HCT116 (cell line): Measurements from ENCODE around the gene PUSL1. TPM values are rescaled to one million over a fixed set of nuclear protein-coding genes. Genes with fewer than 3 reads are reported as not detected.

ENCODE experiments used
- ATAC-seq: fragments of 200-7000 bp; cut with Tn5 transposase; 2 replicates; pipeline ENCODE4 v1.9.1; 2020; ENCODE audit warnings: mild to moderate bottlenecking, moderate library complexity
- BruUV-seq: library from RNA; stranded (reverse); fragments of 400-500 nt; replicated peaks from 2 replicates; lab custom pipeline; 2021; lab: Mats Ljungman, UMichigan
- CTCF ChIA-PET: fragments of 300-600 bp; sonication (Branson Sonifier 250); formaldehyde crosslinking; loops from one replicate; lab custom pipeline; 2021; ENCODE audit warnings: antibody characterized with exemption; lab: Charles Lee
- POLR2A ChIA-PET: fragments of 300-600, 350-600 bp; sonication (Branson Sonifier 250); formaldehyde crosslinking; loops from one replicate; lab custom pipeline; 2021; ENCODE audit warnings: antibody characterized with exemption; lab: Charles Lee
- RAD21 ChIA-PET, 2 experiments: fragments of 300-600 bp; sonication (Branson Sonifier 250); formaldehyde crosslinking; loops; one replicate each; lab custom pipeline; 2023; ENCODE audit warnings: low total read pairs in 2 of 2; ENCODE audit not compliant: uncharacterized antibody in 2 of 2, unreplicated experiment in 2 of 2, low non-redundant PET in 1 of 2; lab: Charles Lee
- DNase-seq: peaks from one replicate; pipeline ENCODE4 v3.0.0-alpha.2; 2010; ENCODE audit warnings: low read depth, low spot score
- H2AFZ ChIP-seq: fragments of 200-600 bp; shearing (Covaris generic), sonication (generic); 2 replicates; pipeline ENCODE4 v1.6.1; 2017; ENCODE audit warnings: low read depth, mixed run types, mixed read lengths, antibody characterized with exemption, low read length; ENCODE audit not compliant: poor library complexity, severe bottlenecking
- H3K27ac ChIP-seq: 2 replicates; pipeline ENCODE4 v1.5.1; 2012; ENCODE audit warnings: low read depth, low read length
- H3K27me3 ChIP-seq: fragments of 200-600 bp; sonication (generic); 2 replicates; pipeline ENCODE4 v1.6.1; 2016; ENCODE audit warnings: mixed run types, low read length, mixed read lengths; ENCODE audit not compliant: insufficient read depth
- H3K36me3 ChIP-seq, 2 experiments: fragments of 200-500 bp in 1 of 2; fragments of 200-600 bp in 1 of 2; sonication (Bioruptor generic) in 1 of 2; sonication (generic) in 1 of 2; 2 replicates each; pipeline versions ENCODE4 v1.5.1 to v1.6.1; 2014 to 2016; ENCODE audit warnings: low read length in 2 of 2, inconsistent platforms in 1 of 2, mixed read lengths in 1 of 2, mixed run types in 1 of 2; ENCODE audit not compliant: insufficient read depth in 2 of 2, control insufficient read depth in 1 of 2
- H3K4me1 ChIP-seq, 2 experiments: fragments of 200-600 bp in 1 of 2; sonication (generic) in 1 of 2; 2 replicates each; pipeline versions ENCODE4 v1.5.1 to v1.6.1; 2012 to 2017; ENCODE audit warnings: low read length in 2 of 2, inconsistent platforms in 1 of 2, mild to moderate bottlenecking in 1 of 2, mixed read lengths in 1 of 2, mixed run types in 1 of 2, moderate library complexity in 1 of 2; ENCODE audit not compliant: insufficient read depth in 2 of 2, control insufficient read depth in 1 of 2
- H3K4me2 ChIP-seq: fragments of 200-600 bp; sonication (generic); 2 replicates; pipeline ENCODE4 v1.6.1; 2017; ENCODE audit warnings: mixed run types, low read length, mixed read lengths
- H3K4me3 ChIP-seq, 2 experiments: fragments of 200-600 bp in 1 of 2; sonication (generic) in 1 of 2; replicated peaks in 1 of 2; 2 replicates each; pipeline ENCODE4 v1.5.1; 2011 to 2016; ENCODE audit warnings: low read length in 2 of 2, control low read depth in 1 of 2, low read depth in 1 of 2, mild to moderate bottlenecking in 1 of 2, mixed read lengths in 1 of 2, mixed run types in 1 of 2
- H3K79me2 ChIP-seq: fragments of 200-600 bp; sonication (generic); 2 replicates; pipeline ENCODE4 v1.6.1; 2017; ENCODE audit warnings: mild to moderate bottlenecking, mixed run types, low read length, moderate library complexity, mixed read lengths; ENCODE audit not compliant: insufficient read depth
- H3K9ac ChIP-seq: fragments of 200-600 bp; sonication (generic); 2 replicates; pipeline ENCODE4 v1.6.1; 2016; ENCODE audit warnings: low read length, mixed read lengths
- H3K9me2 ChIP-seq: fragments of 200-600 bp; sonication (generic), shearing (Covaris generic); 2 replicates; pipeline ENCODE4 v1.6.1; 2017; ENCODE audit warnings: mixed run types, mild to moderate bottlenecking, moderate library complexity; ENCODE audit not compliant: insufficient read depth
- H3K9me3 ChIP-seq, 2 experiments: fragments of 200-500 bp in 1 of 2; fragments of 200-600 bp in 1 of 2; sonication (Bioruptor generic) in 1 of 2; sonication (generic) in 1 of 2; 2 replicates each; pipeline ENCODE4 v1.6.1; 2014 to 2017; ENCODE audit warnings: low read length in 2 of 2, mixed read lengths in 2 of 2, inconsistent platforms in 1 of 2, low read depth in 1 of 2, mild to moderate bottlenecking in 1 of 2, mixed run types in 1 of 2, moderate library complexity in 1 of 2; ENCODE audit not compliant: control insufficient read depth in 1 of 2, insufficient read depth in 1 of 2
- H4K20me1 ChIP-seq: fragments of 200-600 bp; sonication (generic), shearing (Covaris generic); 2 replicates; pipeline ENCODE4 v1.6.1; 2017; ENCODE audit warnings: mixed run types, mild to moderate bottlenecking, moderate library complexity; ENCODE audit not compliant: insufficient read depth
- CEBPB ChIP-seq: IDR thresholded peaks from 2 replicates; pipeline ENCODE4 v1.6.1; 2012; ENCODE audit warnings: low read depth
- CTCF ChIP-seq, 3 experiments: fragments of 200-600 bp in 1 of 3; sonication (generic) in 1 of 3; IDR thresholded peaks in 2 of 3; conservative IDR thresholded peaks in 1 of 3; 2 replicates each; pipeline ENCODE4 v1.5.1; 2012 to 2017; ENCODE audit warnings: low read depth in 2 of 3, low read length in 2 of 3, antibody characterized with exemption in 1 of 3, borderline replicate concordance in 1 of 3, control low read depth in 1 of 3, mild to moderate bottlenecking in 1 of 3, mixed read lengths in 1 of 3, mixed run types in 1 of 3, moderate library complexity in 1 of 3; ENCODE audit not compliant: insufficient read depth in 1 of 3
- ELF1 ChIP-seq: IDR thresholded peaks from 2 replicates; pipeline ENCODE4 v1.6.1; 2012; ENCODE audit warnings: low read depth, borderline replicate concordance
- EZH2 ChIP-seq: fragments of 200-600 bp; sonication (generic); IDR thresholded peaks from 2 replicates; pipeline ENCODE4 v1.6.1; 2017; ENCODE audit warnings: antibody characterized with exemption, mixed run types
- EZH2phosphoT487 ChIP-seq: fragments of 200-600 bp; IDR thresholded peaks from 2 replicates; pipeline ENCODE4 v1.6.1; 2018; ENCODE audit warnings: antibody characterized with exemption, borderline replicate concordance
- FOSL1 ChIP-seq: IDR thresholded peaks from 2 replicates; pipeline ENCODE4 v1.6.1; 2012; ENCODE audit warnings: low read depth
- POLR2A ChIP-seq: IDR thresholded peaks from 2 replicates; pipeline ENCODE4 v1.7.0; 2011; ENCODE audit warnings: borderline replicate concordance; ENCODE audit not compliant: insufficient read depth, insufficient read length; ENCODE audit errors: extremely low read depth
- POLR2AphosphoS5 ChIP-seq: IDR thresholded peaks from 2 replicates; pipeline ENCODE4 v1.6.1; 2011; ENCODE audit warnings: mild to moderate bottlenecking, low read depth, low read length, moderate library complexity
- SIN3A ChIP-seq: IDR thresholded peaks from 2 replicates; pipeline ENCODE4 v1.6.1; 2012; ENCODE audit warnings: low read depth
- SRF ChIP-seq: IDR thresholded peaks from 2 replicates; pipeline ENCODE4 v1.6.1; 2012; ENCODE audit warnings: low read depth
- YY1 ChIP-seq: IDR thresholded peaks from 2 replicates; pipeline ENCODE4 v1.6.1; 2011; ENCODE audit warnings: low read length, low read depth, moderate library complexity, mild to moderate bottlenecking; ENCODE audit not compliant: insufficient replicate concordance; ENCODE audit errors: extremely low read depth
- ZBTB33 ChIP-seq: IDR thresholded peaks from 2 replicates; pipeline ENCODE4 v1.6.1; 2011; ENCODE audit warnings: mild to moderate bottlenecking, low read length, moderate library complexity; ENCODE audit not compliant: insufficient replicate concordance; ENCODE audit errors: extremely low read depth
- ZFX ChIP-seq: fragments of 450-650 bp; IDR thresholded peaks from 2 replicates; pipeline ENCODE4 v1.6.1; 2017
- ZNF274 ChIP-seq: fragments of 200-500 bp; sonication (Bioruptor generic); IDR thresholded peaks from 2 replicates; pipeline ENCODE4 v1.6.1; 2014; ENCODE audit warnings: mild to moderate bottlenecking, low read depth, low read length, inconsistent platforms
- intact Hi-C: fragments of 100-400 bp; cut with micrococcal nuclease; formaldehyde crosslinking; loops from 2 replicates; pipeline ENCODE4 v1.10.0; 2022
- total RNA-seq: library from RNA; stranded (reverse); gene quantifications from one replicate; pipeline ENCODE4 v1.2.1, GENCODE V29; 2021; ENCODE audit not compliant: unreplicated experiment
- TF ChIP-seq, protein P1 (sequence below): IDR thresholded peaks from 2 replicates; pipeline ENCODE4 v1.6.1; 2012

Gene PUSL1
- total RNA-seq, 1 experiment from 2014 or later, result 47.2 TPM

GRCh38 chr1:1325288-1326074 lies 17.1 kb downstream of the PUSL1 start:
- Histone ChIP-seq H3K9me2 (no peaks in the 10 kb centered on the region), H2AFZ (no peak overlapping the region), H3K27ac (peak overlapping the region; percentile 80), H3K4me1 (peaks cover 13 to 22% of the 10 kb centered on the region in 2 experiments), H3K36me3 (peaks cover 0 to 4% of the 10 kb centered on the region in 2 experiments; a peak in 2 of 4 replicates), H3K9ac (peak overlapping the region; percentile 96), H3K27me3 (no peaks in the 10 kb centered on the region), H3K79me2 (peaks cover 53% of the 10 kb centered on the region), H3K9me3 (no peaks in the 10 kb centered on the region), H4K20me1 (peaks cover 4% of the 10 kb centered on the region; the same call in 1 of the 2 replicates), H3K4me2 (peak overlapping the region; percentile 76), H3K4me3 (peak overlapping the region; percentile 69 to 87)
- no TSS peak for BruUV-seq
- 0 out of 2 replicates have a peak, but pooled peaks have one; percentile 14 for TF ChIP-seq SIN3A
- TF ChIP-seq, protein P1, sequence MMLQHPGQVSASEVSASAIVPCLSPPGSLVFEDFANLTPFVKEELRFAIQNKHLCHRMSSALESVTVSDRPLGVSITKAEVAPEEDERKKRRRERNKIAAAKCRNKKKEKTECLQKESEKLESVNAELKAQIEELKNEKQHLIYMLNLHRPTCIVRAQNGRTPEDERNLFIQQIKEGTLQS, result no peak
- POLR2A ChIA-PET, result no interaction called here
- intact Hi-C loops, result no loop called here
- no peak for DNase-seq
- RAD21 ChIA-PET, result no interaction called here
- CTCF ChIA-PET, result no interaction called here
- ATAC-seq, result 0 out of 2 replicates have a peak, but pooled peaks have one; percentile 4

GRCh38 chr1:1326075-1326605 lies 17.7 kb downstream of the PUSL1 start:
- H3K9me3 ChIP-seq, result no peaks in the 10 kb centered on the region
- intact Hi-C loops, result no loop called here
- H3K79me2 ChIP-seq, result peaks cover 47% of the 10 kb centered on the region
- H3K9me2 ChIP-seq, result no peaks in the 10 kb centered on the region
- H3K27ac ChIP-seq, result peak overlapping the region; percentile 80; the same call in 1 of the 2 replicates
- POLR2A ChIA-PET, result no interaction called here
- H3K36me3 ChIP-seq, result peaks cover 0 to 4% of the 10 kb centered on the region in 2 experiments; a peak in 2 of 4 replicates
- peak overlapping the region; percentile 69 to 87 for H3K4me3 ChIP-seq
- BruUV-seq, result TSS peak; percentile 45
- H3K9ac ChIP-seq, result peak overlapping the region; percentile 96
- RAD21 ChIA-PET, result no interaction called here
- CTCF ChIA-PET, result no interaction called here
- H3K4me2 ChIP-seq, result peak overlapping the region; percentile 76
- H2AFZ ChIP-seq, result no peak overlapping the region
- ATAC-seq (no peak), DNase-seq (no peak)
- H4K20me1 ChIP-seq, result peaks cover 1% of the 10 kb centered on the region; the same call in 1 of the 2 replicates
- no peaks in the 10 kb centered on the region for H3K27me3 ChIP-seq
- peaks cover 18 to 28% of the 10 kb centered on the region in 2 experiments for H3K4me1 ChIP-seq
- TF ChIP-seq POLR2AphosphoS5 (no peak), CTCF (IDR thresholded peaks at IDR 0.05 in 2 of 3, conservative IDR thresholded peaks at IDR 0.05 in 1 of 3; ENCODE audit: borderline replicate concordance in 1 of 3, insufficient read depth in 1 of 3, low read depth in 2 of 3, low read length in 2 of 3) (no peak), EZH2phosphoT487 (no peak), ZNF274 (no peak), YY1 (no peak), CEBPB (no peak), FOSL1 (no peak), ZBTB33 (no peak), ELF1 (no peak), ZFX (no peak), SRF (no peak), EZH2 (no peak), POLR2A (no peak)
